Lower leg skin (tissue), 3 donors: ENCODE data around the gene FAM184A.

Source experiments
- CTCF ChIP-seq, 3 donors: fragments of 450-650 bp; IDR thresholded peaks; one replicate each; pipeline ENCODE4 v1.5.1; 2016; ENCODE audit warnings: antibody characterized with exemption in 3 of 3, mild to moderate bottlenecking in 3 of 3, moderate library complexity in 2 of 3
- POLR2A ChIP-seq, 2 donors: fragments of 450-650 bp; IDR thresholded peaks; one replicate each; pipeline ENCODE4 v1.6.1; 2016 to 2017; ENCODE audit warnings: antibody characterized with exemption in 2 of 2, mild to moderate bottlenecking in 1 of 2, moderate library complexity in 1 of 2

GRCh38 chr6:119122336-119122735, 43.9 kb upstream of the FAM184A start:
- no peak for TF ChIP-seq CTCF (IDR thresholded peaks at IDR 0.05)
- TF ChIP-seq POLR2A (IDR thresholded peaks at IDR 0.05), result no peak
